Transverse colon (tissue), 4 donors: ENCODE data around the gene ZNF391. TPM values are rescaled to one million over a fixed set of nuclear protein-coding genes. Genes with fewer than 3 reads are reported as not detected.
A peak's percentile ranks its signal among the peaks of the same experiment; 100 is the strongest.
"Not testable (repeated sequence)": the region's sequence is repeated elsewhere in the genome, so short reads cannot be mapped to it uniquely, and the experiment has no call there.

Source experiments
- DNase-seq: peaks from one replicate; pipeline ENCODE4 v3.0.0-alpha.2; 2019
- H3K27ac ChIP-seq, 4 donors: fragments of 200-600 bp; sonication (generic); 2 replicates each; pipeline ENCODE4 v1.5.1; 2016 to 2018; ENCODE audit warnings: inconsistent platforms in 4 of 4
- H3K27me3 ChIP-seq: fragments of 200-600 bp; sonication (generic); 2 replicates; pipeline ENCODE4 v1.5.1; 2017; ENCODE audit warnings: inconsistent platforms
- H3K36me3 ChIP-seq, 4 donors: fragments of 200-600 bp; sonication (generic); 2 replicates each; pipeline ENCODE4 v1.5.1; 2017 to 2019; ENCODE audit warnings: inconsistent platforms in 4 of 4
- H3K4me1 ChIP-seq, 4 donors: fragments of 200-600 bp; sonication (generic); 2 replicates each; pipeline ENCODE4 v1.5.1; 2017 to 2020; ENCODE audit warnings: inconsistent platforms in 4 of 4
- H3K4me3 ChIP-seq, 4 donors: fragments of 200-600 bp; sonication (generic); 1 replicate in 1 of 4; 2 replicates in 3 of 4; pipeline versions ENCODE4 v1.5.1 to v1.6.1; 2017 to 2019; ENCODE audit warnings: inconsistent platforms in 4 of 4
- H3K9me3 ChIP-seq, 2 donors: fragments of 200-600 bp; sonication (generic); 2 replicates each; pipeline ENCODE4 v1.5.1; 2017 to 2019; ENCODE audit warnings: inconsistent platforms in 2 of 2
- EP300 ChIP-seq: sonication (generic); formaldehyde crosslinking; IDR thresholded peaks from one replicate; pipeline ENCODE4 v1.6.1; 2017; ENCODE audit warnings: antibody characterized with exemption, low read depth
- POLR2A ChIP-seq: fragments of 450-650 bp; IDR thresholded peaks from one replicate; pipeline ENCODE4 v1.6.1; 2016; ENCODE audit warnings: antibody characterized with exemption, mild to moderate bottlenecking, moderate library complexity
- POLR2AphosphoS5 ChIP-seq, 3 donors: sonication (generic); formaldehyde crosslinking; IDR thresholded peaks; one replicate each; pipeline ENCODE4 v1.6.1; 2016; ENCODE audit warnings: antibody characterized with exemption in 3 of 3
- WGBS, 2 donors: methylation state at CpG; one replicate each; pipeline ENCODE4 v1.1.5; 2018; ENCODE audit warnings: low coverage in 1 of 2; 5-methylcytosine and 5-hydroxymethylcytosine counted together
- in situ Hi-C, 4 donors: fragments of 200-750 bp; cut with MboI; loops; one replicate each; pipeline versions ENCODE4 v1.15.0 to v1.15.1; 2017; ENCODE audit warnings: low sequenced_read_pairs in 3 of 4, low pct_ligation_motif_present in 1 of 4, low pct_unique_long_range_greater_than_20kb in 1 of 4
- intact Hi-C: fragments of 100-400 bp; cut with DNase I; formaldehyde crosslinking; loops from one replicate; pipeline ENCODE4 v1.15.1; 2023; ENCODE audit warnings: low total_unique reads
- total RNA-seq, 4 donors: library from RNA; depleted of rRNA; stranded (reverse); fragments of >200 nt; gene quantifications; one replicate each; pipeline ENCODE4 v1.1.0, GENCODE V29; 2016
- TF ChIP-seq, protein P1 (sequence below), 5 experiments: fragments of 200-600 bp in 3 of 5; fragments of 450-650 bp in 2 of 5; sonication (generic) in 3 of 5; IDR thresholded peaks; 1 replicate in 2 of 5; 2 replicates in 3 of 5; pipeline ENCODE4 v1.5.1; 2016 to 2017; ENCODE audit warnings: antibody characterized with exemption in 5 of 5, inconsistent platforms in 3 of 5, mild to moderate bottlenecking in 2 of 5, moderate library complexity in 1 of 5

Gene ZNF391
- total RNA-seq, 4 donors from 2014 or later: 0.75 to 2.4 (median 1.2) TPM; not detected in 1

DNA sequence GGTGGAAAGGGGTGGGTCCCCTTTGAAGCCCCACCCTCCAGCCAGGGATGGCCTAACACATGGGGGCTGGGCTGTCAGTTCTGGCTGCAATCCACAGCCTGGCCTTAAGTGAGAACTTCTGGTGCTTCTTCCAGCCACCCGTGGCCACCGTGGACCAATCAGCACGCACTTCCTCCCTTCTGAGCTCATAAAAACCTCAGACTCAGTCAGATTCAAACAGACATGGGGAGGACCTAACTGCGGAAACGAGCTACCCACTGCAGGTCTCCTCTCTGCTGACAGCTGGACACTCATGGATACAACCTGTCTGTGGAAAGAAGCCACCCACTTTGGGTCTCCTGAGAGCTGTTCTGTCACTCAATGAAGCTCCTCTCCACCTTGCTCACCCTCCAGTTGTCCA, 20.4 kb upstream of the ZNF391 start:
- no peak for TF ChIP-seq POLR2A
- no peak for TF ChIP-seq EP300
- no peak for TF ChIP-seq POLR2AphosphoS5 (IDR thresholded peaks at IDR 0.05)
- TF ChIP-seq, protein P1, sequence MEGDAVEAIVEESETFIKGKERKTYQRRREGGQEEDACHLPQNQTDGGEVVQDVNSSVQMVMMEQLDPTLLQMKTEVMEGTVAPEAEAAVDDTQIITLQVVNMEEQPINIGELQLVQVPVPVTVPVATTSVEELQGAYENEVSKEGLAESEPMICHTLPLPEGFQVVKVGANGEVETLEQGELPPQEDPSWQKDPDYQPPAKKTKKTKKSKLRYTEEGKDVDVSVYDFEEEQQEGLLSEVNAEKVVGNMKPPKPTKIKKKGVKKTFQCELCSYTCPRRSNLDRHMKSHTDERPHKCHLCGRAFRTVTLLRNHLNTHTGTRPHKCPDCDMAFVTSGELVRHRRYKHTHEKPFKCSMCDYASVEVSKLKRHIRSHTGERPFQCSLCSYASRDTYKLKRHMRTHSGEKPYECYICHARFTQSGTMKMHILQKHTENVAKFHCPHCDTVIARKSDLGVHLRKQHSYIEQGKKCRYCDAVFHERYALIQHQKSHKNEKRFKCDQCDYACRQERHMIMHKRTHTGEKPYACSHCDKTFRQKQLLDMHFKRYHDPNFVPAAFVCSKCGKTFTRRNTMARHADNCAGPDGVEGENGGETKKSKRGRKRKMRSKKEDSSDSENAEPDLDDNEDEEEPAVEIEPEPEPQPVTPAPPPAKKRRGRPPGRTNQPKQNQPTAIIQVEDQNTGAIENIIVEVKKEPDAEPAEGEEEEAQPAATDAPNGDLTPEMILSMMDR (IDR thresholded peaks at IDR 0.05): no peak
- no peaks in the 10 kb centered on the region for H3K27me3 ChIP-seq
- no peaks in the 10 kb centered on the region for H3K9me3 ChIP-seq
- H3K4me1 ChIP-seq: no peaks in the 10 kb centered on the region
- in situ Hi-C loops (no loop called here), intact Hi-C loops (no loop called here)
- no peaks in the 10 kb centered on the region for H3K36me3 ChIP-seq
- 91% methylated on average over 5 of the region's 5 CpGs; no CpG with 5 or more reads in 1 of the 2 donors for WGBS, 2 donors
- no peak overlapping the region for H3K27ac ChIP-seq
- DNase-seq: no peak
- no peak overlapping the region for H3K4me3 ChIP-seq

DNA sequence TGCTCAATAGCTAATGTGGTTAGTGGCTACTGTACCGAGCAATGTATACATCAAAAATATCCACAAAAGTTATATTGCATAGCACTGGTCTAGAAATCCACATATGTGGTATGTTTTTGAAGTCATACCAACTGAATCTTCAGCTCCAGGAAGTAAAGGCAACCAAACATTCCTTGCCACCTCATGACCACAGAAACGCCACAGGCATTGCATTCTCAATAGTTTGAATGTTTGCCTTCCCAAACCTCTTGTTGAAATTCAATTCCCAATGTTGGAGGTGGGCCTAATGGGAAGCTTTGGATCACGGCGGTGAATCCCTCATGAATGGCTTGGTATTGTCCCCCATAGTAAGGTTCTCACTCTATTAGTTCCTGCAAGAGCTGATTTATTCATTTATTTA, 18.2 kb upstream of the ZNF391 start:
- TF ChIP-seq POLR2AphosphoS5 (IDR thresholded peaks at IDR 0.05) (no peak), EP300 (no peak), POLR2A (no peak)
- TF ChIP-seq, protein P1 (IDR thresholded peaks at IDR 0.05): no peak
- H3K9me3 ChIP-seq: no peaks in the 10 kb centered on the region
- intact Hi-C loops (no loop called here), in situ Hi-C loops (no loop called here)
- no peak overlapping the region for H3K4me3 ChIP-seq
- H3K4me1 ChIP-seq: peaks cover 6 to 10% (median 8%) of the 10 kb centered on the region in 4 donors
- no peaks in the 10 kb centered on the region for H3K27me3 ChIP-seq
- 91 to 92% methylated on average over 3 to 4 of the region's 4 CpGs for WGBS, 2 donors
- H3K27ac ChIP-seq: no peak overlapping the region
- no peaks in the 10 kb centered on the region for H3K36me3 ChIP-seq
- no peak for DNase-seq

DNA sequence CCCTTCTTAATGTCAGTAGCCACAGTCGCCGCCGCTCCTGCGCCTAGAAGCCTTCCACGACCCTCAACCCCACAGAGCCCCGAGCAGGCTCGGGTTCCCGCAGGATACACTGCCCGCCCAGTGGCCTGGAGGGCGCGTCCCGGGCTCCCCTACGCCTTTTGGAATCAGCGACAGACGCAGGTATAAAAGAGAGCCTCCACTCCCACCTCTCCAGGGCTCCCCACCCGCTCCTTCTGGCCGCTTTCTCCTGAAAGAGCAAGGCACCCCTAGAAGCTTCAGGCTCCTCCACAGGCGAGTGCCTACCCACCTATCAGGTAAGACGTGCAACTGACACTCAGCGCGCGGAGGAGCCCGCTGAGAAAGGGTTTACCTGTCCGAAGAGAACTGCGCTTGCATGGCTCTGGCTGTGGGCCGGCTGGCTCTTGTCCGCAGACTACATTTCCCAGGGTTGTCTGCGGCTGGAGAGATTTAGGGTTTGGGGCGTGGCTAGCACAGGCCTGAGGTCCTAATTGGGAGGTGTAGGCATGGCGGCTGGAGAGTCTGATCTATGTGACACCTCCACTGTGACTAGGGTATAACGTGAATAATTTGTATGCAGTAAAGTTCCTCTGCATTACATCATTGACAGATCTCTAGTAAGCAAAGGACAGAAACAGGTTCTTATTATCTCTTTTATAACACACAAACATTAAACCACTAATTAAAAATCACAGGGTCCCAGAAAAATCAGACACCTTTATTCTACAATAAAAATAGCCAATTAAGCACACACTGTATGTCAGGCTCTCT, 13.5 kb upstream of the ZNF391 start:
- no peaks in the 10 kb centered on the region for H3K9me3 ChIP-seq
- intact Hi-C loops: no loop called here
- TF ChIP-seq EP300 (no peak), POLR2AphosphoS5 (IDR thresholded peaks at IDR 0.05) (peak; percentile 56 to 75 (median 61)), POLR2A (peak; percentile 44)
- TF ChIP-seq, protein P1 (IDR thresholded peaks at IDR 0.05): no peak
- H3K4me1 ChIP-seq: peaks cover 6 to 10% (median 8%) of the 10 kb centered on the region in 4 donors
- peak overlapping the region; percentile 63 to 83 (median 76) for H3K27ac ChIP-seq
- H3K4me3 ChIP-seq: peak overlapping the region; percentile 25 to 85 (median 71)
- H3K36me3 ChIP-seq: no peaks in the 10 kb centered on the region
- in situ Hi-C loops: no loop called here
- WGBS, 2 donors: 0 to 6% methylated on average over 1 to 27 of the region's 31 CpGs
- peak; percentile 85 for DNase-seq
- H3K27me3 ChIP-seq: no peaks in the 10 kb centered on the region

DNA sequence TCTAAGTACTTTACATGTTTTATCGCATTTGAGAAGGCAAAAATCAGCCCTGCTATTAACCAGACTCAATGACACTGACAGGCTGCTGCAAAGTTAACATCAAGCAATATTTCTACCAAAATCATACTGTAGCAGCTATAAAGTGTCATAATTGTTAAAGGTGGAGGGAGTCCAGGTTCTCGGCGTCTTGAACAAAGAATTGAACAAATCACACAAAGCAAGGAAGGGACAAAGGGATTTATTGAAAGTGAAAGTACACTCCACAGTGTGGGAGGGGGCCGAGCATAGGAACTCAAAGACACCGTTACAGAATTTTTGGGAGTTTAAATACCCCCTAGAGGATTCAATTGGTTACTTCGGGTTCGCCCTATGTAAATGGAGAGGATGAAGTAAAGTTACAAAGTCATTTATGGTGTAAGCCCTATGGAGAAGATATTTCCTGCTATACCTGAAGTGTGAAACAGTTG, 12.9 kb upstream of the ZNF391 start:
- 30 to 56% methylated on average over 4 to 7 of the region's 7 CpGs for WGBS, 2 donors
- Histone ChIP-seq H3K9me3 (no peaks in the 10 kb centered on the region), H3K27me3 (no peaks in the 10 kb centered on the region), H3K27ac (peak overlapping the region in 1 of 4 donors; percentile 83), H3K4me3 (peak overlapping the region in 3 of 4 donors; percentile 59 to 85 (median 83)), H3K4me1 (peaks cover 6 to 10% (median 8%) of the 10 kb centered on the region in 4 donors), H3K36me3 (no peaks in the 10 kb centered on the region)
- intact Hi-C loops (no loop called here), in situ Hi-C loops (no loop called here)
- DNase-seq: no peak
- TF ChIP-seq POLR2A (no peak), POLR2AphosphoS5 (IDR thresholded peaks at IDR 0.05) (no peak), EP300 (no peak)
- TF ChIP-seq, protein P1 (IDR thresholded peaks at IDR 0.05): no peak

DNA sequence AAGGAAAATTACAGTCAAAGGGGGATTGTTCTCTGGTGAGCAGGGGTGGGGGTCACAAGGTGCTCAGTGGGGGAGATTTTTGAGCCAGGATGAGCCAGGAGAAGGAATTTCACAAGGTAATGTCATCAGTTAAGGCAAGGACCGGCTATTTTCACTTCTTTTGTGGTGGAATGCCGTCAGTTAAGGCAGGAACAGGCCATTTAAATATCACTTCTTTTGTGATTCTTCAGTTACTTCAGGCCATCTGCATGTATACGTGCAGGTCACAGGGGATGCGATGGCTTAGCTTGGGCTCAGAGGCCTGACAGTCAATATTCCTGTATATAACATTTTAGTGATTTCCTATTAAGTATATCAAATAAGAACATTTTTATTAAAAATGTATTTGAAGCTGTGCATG, 10.2 kb upstream of the ZNF391 start:
- H3K36me3 ChIP-seq, H3K4me1 ChIP-seq, in situ Hi-C loops, DNase-seq, H3K27me3 ChIP-seq, H3K27ac ChIP-seq, H3K4me3 ChIP-seq, H3K9me3 ChIP-seq, intact Hi-C loops: not testable (repeated sequence)
- 79 to 92% methylated on average over 4 of the region's 4 CpGs for WGBS, 2 donors

DNA sequence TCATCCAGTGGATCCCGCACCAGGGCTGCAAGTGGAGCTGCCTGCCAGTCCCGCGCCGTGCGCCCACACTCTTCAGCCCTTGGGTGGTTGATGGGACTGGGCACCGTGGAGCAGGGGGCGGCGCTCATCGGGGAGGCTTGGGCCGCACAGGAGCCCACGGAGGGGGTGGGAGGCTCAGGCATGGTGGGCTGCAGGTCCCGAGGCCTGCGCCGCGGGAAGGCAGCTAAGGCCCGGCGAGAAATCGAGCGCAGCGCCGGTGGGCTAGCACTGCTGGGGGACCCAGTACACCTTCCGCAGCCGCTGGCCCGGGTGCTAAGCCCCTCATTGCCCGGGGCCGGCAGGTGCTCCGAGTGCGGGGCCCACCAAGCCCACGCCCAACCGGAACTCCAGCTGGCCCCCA, 7.6 kb upstream of the ZNF391 start:
- H3K27me3 ChIP-seq, H3K36me3 ChIP-seq, H3K4me1 ChIP-seq, H3K27ac ChIP-seq, DNase-seq, H3K9me3 ChIP-seq, in situ Hi-C loops, intact Hi-C loops, H3K4me3 ChIP-seq: not testable (repeated sequence)
- WGBS, 2 donors: 94% methylated on average over 27 of the region's 30 CpGs; no CpG with 5 or more reads in 1 of the 2 donors
